Stomach (tissue), 4 donors: ENCODE results near the gene ACTN4.

Experiments
- POLR2A ChIP-seq, 4 donors: fragments of 450-650 bp; IDR thresholded peaks; one replicate each; pipeline ENCODE4 v1.6.1; 2016; ENCODE audit warnings: antibody characterized with exemption in 4 of 4, control low read depth in 2 of 4, mild to moderate bottlenecking in 1 of 4, moderate library complexity in 1 of 4
- TF ChIP-seq, protein P1 (sequence below), 7 experiments: fragments of 450-650 bp in 4 of 7; fragments of 200-600 bp in 3 of 7; sonication (generic) in 3 of 7; IDR thresholded peaks; one replicate each; pipeline ENCODE4 v1.5.1; 2016 to 2019; ENCODE audit warnings: antibody characterized with exemption in 7 of 7, control low read depth in 2 of 7, mild to moderate bottlenecking in 1 of 7

DNA sequence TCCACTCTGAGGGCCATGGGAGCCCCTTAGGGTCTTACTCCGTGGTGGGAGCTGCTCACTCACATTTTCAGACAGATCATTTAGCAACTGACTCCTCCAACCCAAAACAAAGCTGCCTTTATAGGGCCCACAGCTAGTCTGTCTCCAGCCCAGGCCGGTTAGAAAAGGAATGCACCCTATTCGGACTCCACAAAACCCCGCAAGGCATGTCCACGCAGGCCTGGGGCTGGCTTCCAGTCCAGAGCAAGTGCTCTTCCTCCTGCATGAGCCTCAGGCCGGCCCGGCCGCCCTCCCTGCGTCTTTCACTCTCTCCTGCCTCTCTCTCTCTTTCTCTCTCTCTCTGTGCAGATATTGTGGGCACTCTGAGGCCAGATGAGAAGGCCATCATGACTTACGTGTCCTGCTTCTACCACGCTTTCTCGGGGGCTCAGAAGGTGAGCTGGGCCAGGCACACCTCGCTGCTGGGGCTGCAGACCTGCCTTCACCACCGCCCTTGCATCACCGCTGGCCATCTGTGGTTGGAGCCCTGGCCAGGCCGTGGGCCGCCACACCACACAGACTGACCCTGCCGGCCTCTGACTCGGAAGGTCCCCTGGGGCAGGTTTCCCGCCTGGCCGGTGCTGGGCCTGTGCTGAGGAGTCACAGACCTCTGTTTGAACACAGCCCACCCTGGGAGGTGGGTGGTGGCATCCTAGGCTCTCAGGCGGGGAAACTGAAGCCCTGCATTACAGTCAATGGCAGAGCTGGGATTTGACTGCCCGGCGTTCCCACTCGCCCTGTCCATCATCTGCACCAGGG lies 63.7 kb downstream of the ACTN4 start:
- TF ChIP-seq POLR2A (IDR thresholded peaks at IDR 0.05): no peak
- TF ChIP-seq, protein P1, sequence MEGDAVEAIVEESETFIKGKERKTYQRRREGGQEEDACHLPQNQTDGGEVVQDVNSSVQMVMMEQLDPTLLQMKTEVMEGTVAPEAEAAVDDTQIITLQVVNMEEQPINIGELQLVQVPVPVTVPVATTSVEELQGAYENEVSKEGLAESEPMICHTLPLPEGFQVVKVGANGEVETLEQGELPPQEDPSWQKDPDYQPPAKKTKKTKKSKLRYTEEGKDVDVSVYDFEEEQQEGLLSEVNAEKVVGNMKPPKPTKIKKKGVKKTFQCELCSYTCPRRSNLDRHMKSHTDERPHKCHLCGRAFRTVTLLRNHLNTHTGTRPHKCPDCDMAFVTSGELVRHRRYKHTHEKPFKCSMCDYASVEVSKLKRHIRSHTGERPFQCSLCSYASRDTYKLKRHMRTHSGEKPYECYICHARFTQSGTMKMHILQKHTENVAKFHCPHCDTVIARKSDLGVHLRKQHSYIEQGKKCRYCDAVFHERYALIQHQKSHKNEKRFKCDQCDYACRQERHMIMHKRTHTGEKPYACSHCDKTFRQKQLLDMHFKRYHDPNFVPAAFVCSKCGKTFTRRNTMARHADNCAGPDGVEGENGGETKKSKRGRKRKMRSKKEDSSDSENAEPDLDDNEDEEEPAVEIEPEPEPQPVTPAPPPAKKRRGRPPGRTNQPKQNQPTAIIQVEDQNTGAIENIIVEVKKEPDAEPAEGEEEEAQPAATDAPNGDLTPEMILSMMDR (IDR thresholded peaks at IDR 0.05): no peak
